HG03064 (cell line): ENCODE measurements around the gene SPR.
A peak's percentile ranks its signal among the peaks of the same experiment; 100 is the strongest.

ENCODE experiments used
- ATAC-seq: cut with Tn5 transposase; IDR thresholded peaks from one replicate; pipeline ENCODE4 v1.9.1; 2021; ENCODE audit warnings: low read depth; ENCODE audit not compliant: unreplicated experiment

The SPR gene

GRCh38 chr2:72915320-72915906 lies 28.2 kb downstream of the SPR start:
- ATAC-seq, result no peak

- peak; percentile 47 for ATAC-seq
Observed at GRCh38 chr2:72915907-72916742, 28.9 kb downstream of the SPR start.

- no peak for ATAC-seq
Observed at GRCh38 chr2:72916743-72917137, 29.5 kb downstream of the SPR start.

- ATAC-seq, result no peak
Observed at GRCh38 chr2:72917138-72917876, 30.1 kb downstream of the SPR start, which contains the start of gene EMX1. TSS of gene EMX1 (plus strand) at chr2:72917519. CDS start at chr2:72917853, 334 bp downstream.

- no peak for ATAC-seq
Observed at GRCh38 chr2:72917877-72918553, 30.8 kb downstream of the SPR start.

GRCh38 chr2:72919414-72920317 lies 32.5 kb downstream of the SPR start:
- no peak for ATAC-seq

GRCh38 chr2:72920318-72921087 lies 33.3 kb downstream of the SPR start:
- ATAC-seq, result no peak

- ATAC-seq, result no peak
Observed at GRCh38 chr2:72921088-72921851, 34.1 kb downstream of the SPR start.

- no peak for ATAC-seq
Observed at GRCh38 chr2:72921853-72922252, 34.6 kb downstream of the SPR start.

- ATAC-seq, result no peak
Observed at GRCh38 chr2:72923833-72924352, 36.7 kb downstream of the SPR start.

GRCh38 chr2:72924353-72925240 lies 37.4 kb downstream of the SPR start:
- ATAC-seq, result no peak

- no peak for ATAC-seq
Observed at GRCh38 chr2:72925328-72925943, 38.2 kb downstream of the SPR start.

GRCh38 chr2:72926368-72926767 lies 39.2 kb downstream of the SPR start:
- no peak for ATAC-seq

GRCh38 chr2:72926811-72927465 lies 39.7 kb downstream of the SPR start:
- ATAC-seq, result no peak

GRCh38 chr2:72927619-72928550 lies 40.7 kb downstream of the SPR start:
- no peak for ATAC-seq
